NCI-H526 treated with DMSO at 0.1 percent for 48 hours (cell line): ENCODE results near the gene H1-8.
"Not testable (repeated sequence)": the region's sequence is repeated elsewhere in the genome, so short reads cannot be mapped to it uniquely, and the experiment has no call there.

Experiments
- DNase-seq: peaks from one replicate; lab custom pipeline; 2025; lab: John Stamatoyannopoulos, UW

Gene H1-8

GRCh38 chr3:129533406-129533805 lies 9.6 kb upstream of the H1-8 start:
- DNase-seq: no peak

GRCh38 chr3:129534428-129535027 lies 8.4 kb upstream of the H1-8 start:
- DNase-seq: no peak

- DNase-seq: no peak
These were observed 7.9 kb upstream of the H1-8 start for GRCh38 chr3:129535075-129535474.

GRCh38 chr3:129536374-129536667 lies 6.7 kb upstream of the H1-8 start:
- no peak for DNase-seq

- no peak for DNase-seq
These were observed 6.2 kb upstream of the H1-8 start for GRCh38 chr3:129536804-129537203.

- no peak for DNase-seq
These were observed 3.8 kb upstream of the H1-8 start for GRCh38 chr3:129539206-129539605.

GRCh38 chr3:129540776-129541516 lies 2.0 kb upstream of the H1-8 start:
- no peak for DNase-seq

GRCh38 chr3:129542747-129543146 lies 228 bp upstream of the H1-8 start:
- DNase-seq: no peak

- no peak for DNase-seq
These were observed 1.0 kb downstream of the H1-8 start for GRCh38 chr3:129543999-129544398.

GRCh38 chr3:129545951-129546350 lies 3.0 kb downstream of the H1-8 start:
- DNase-seq: not testable (repeated sequence)

- no peak for DNase-seq
These were observed 4.3 kb downstream of the H1-8 start for GRCh38 chr3:129547241-129547640.

GRCh38 chr3:129548104-129548965 lies 5.4 kb downstream of the H1-8 start:
- DNase-seq: no peak

- no peak for DNase-seq
These were observed 6.2 kb downstream of the H1-8 start for GRCh38 chr3:129549006-129549800.

GRCh38 chr3:129549805-129550204 lies 6.8 kb downstream of the H1-8 start:
- DNase-seq: no peak

GRCh38 chr3:129552287-129553050 lies 9.5 kb downstream of the H1-8 start:
- no peak for DNase-seq

GRCh38 chr3:129553171-129553570 lies 10.2 kb downstream of the H1-8 start:
- no peak for DNase-seq

- no peak for DNase-seq
These were observed 10.7 kb downstream of the H1-8 start for GRCh38 chr3:129553719-129554118.

- no peak for DNase-seq
These were observed 11.6 kb downstream of the H1-8 start for GRCh38 chr3:129554356-129555152.

- DNase-seq: no peak
These were observed 12.2 kb downstream of the H1-8 start for GRCh38 chr3:129555153-129555550.

- no peak for DNase-seq
These were observed 12.8 kb downstream of the H1-8 start for GRCh38 chr3:129555616-129556357.
